Stomach (tissue), 4 donors: ENCODE data around the gene OS9.

Experiments
- EP300 ChIP-seq: sonication (generic); formaldehyde crosslinking; IDR thresholded peaks from one replicate; pipeline ENCODE4 v1.6.1; 2017; ENCODE audit warnings: antibody characterized with exemption
- POLR2A ChIP-seq, 4 donors: fragments of 450-650 bp; IDR thresholded peaks; one replicate each; pipeline ENCODE4 v1.6.1; 2016; ENCODE audit warnings: antibody characterized with exemption in 4 of 4, control low read depth in 2 of 4, mild to moderate bottlenecking in 1 of 4, moderate library complexity in 1 of 4
- POLR2AphosphoS5 ChIP-seq, 3 donors: sonication (generic); formaldehyde crosslinking; IDR thresholded peaks; one replicate each; pipeline ENCODE4 v1.6.1; 2016; ENCODE audit warnings: antibody characterized with exemption in 3 of 3

DNA sequence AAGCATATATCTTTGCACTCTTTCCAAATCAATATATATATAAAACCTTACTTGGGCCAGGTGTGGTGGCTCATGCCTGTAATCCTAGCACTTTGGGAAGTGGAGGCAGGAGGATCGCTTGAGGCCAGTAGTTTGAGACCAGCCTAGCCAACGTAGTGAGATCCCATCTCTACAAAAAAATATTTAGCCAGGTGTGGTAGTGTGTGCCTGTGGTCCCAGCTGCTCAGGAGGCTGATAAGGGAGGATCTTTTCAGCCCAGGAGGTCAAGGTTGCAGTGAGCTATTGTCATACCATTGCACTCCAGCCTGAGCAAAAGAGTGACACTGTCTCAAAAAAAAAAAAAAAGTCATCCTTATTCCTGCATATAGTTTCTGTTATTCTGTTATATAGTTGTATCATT lies 14.4 kb downstream of the OS9 start:
- TF ChIP-seq POLR2AphosphoS5 (IDR thresholded peaks at IDR 0.05) (no peak), POLR2A (IDR thresholded peaks at IDR 0.05) (no peak), EP300 (no peak)
